ENCODE data around the gene TSFM.

Gene TSFM

DNA sequence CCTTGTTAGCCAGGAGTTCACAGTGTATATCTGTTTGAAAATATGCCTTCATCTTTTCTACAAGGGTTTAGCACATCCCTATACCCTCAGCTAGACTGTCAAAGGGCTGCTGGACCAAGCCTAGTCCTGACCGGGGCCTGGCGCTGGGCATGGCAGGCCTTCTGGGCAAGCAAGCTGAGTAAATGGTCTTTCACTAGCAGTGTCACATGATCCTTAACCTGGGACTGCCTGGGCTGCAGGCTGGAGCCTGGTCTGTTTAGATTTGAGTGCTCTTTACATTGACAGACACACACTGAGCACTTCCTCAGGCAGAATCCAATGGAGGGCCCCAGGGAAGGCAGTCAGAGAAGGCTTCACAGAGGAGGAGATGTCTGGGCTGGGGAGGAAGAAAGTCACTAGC lies 42.9 kb downstream of the TSFM start:
- Histone ChIP-seq H3K4me1 (no peaks in the 10 kb centered on the region), H3K36me3 (ENCODE audit: control insufficient read depth, insufficient read depth, low read length) (no peaks in the 10 kb centered on the region), H3K27ac (no peak overlapping the region), H3K9me3 (ENCODE audit: control insufficient read depth, low read length) (no peaks in the 10 kb centered on the region), H3K4me2 (ENCODE audit: low read length) (no peak overlapping the region), H3K4me3 (ENCODE audit: low read depth, low read length) (no peak overlapping the region), H2AFZ (no peak overlapping the region), H3K27me3 (ENCODE audit: control insufficient read depth, insufficient read depth, low read length) (no peaks in the 10 kb centered on the region), H3K79me2 (peaks cover 46% of the 10 kb centered on the region), H3K9ac (no peak overlapping the region)
- TF ChIP-seq CTCF (IDR thresholded peaks at IDR 0.05), result no peak

- TF ChIP-seq CTCF (IDR thresholded peaks at IDR 0.05), result no peak
- Histone ChIP-seq H3K4me1 (peaks cover 3% of the 10 kb centered on the region), H2AFZ (no peak overlapping the region), H3K27me3 (ENCODE audit: control insufficient read depth, insufficient read depth, low read length) (no peaks in the 10 kb centered on the region), H3K36me3 (ENCODE audit: control insufficient read depth, insufficient read depth, low read length) (no peaks in the 10 kb centered on the region), H3K4me2 (ENCODE audit: low read length) (no peak overlapping the region), H3K27ac (no peak overlapping the region), H3K9ac (no peak overlapping the region), H3K79me2 (peaks cover 56% of the 10 kb centered on the region), H3K4me3 (ENCODE audit: low read depth, low read length) (no peak overlapping the region), H3K9me3 (ENCODE audit: control insufficient read depth, low read length) (no peaks in the 10 kb centered on the region)
Measured at GRCh38 chr12:57826400-57826799, 43.8 kb downstream of the TSFM start.

- Histone ChIP-seq H3K36me3 (ENCODE audit: control insufficient read depth, insufficient read depth, low read length) (no peaks in the 10 kb centered on the region), H3K79me2 (peaks cover 61% of the 10 kb centered on the region), H3K27me3 (ENCODE audit: control insufficient read depth, insufficient read depth, low read length) (no peaks in the 10 kb centered on the region), H3K4me2 (ENCODE audit: low read length) (no peak overlapping the region), H3K4me3 (ENCODE audit: low read depth, low read length) (no peak overlapping the region), H3K9me3 (ENCODE audit: control insufficient read depth, low read length) (no peaks in the 10 kb centered on the region), H3K27ac (no peak overlapping the region), H3K4me1 (peaks cover 9% of the 10 kb centered on the region), H2AFZ (no peak overlapping the region), H3K9ac (no peak overlapping the region)
- no peak for TF ChIP-seq CTCF (IDR thresholded peaks at IDR 0.05)
Measured at GRCh38 chr12:57826966-57827365, 44.4 kb downstream of the TSFM start.

DNA sequence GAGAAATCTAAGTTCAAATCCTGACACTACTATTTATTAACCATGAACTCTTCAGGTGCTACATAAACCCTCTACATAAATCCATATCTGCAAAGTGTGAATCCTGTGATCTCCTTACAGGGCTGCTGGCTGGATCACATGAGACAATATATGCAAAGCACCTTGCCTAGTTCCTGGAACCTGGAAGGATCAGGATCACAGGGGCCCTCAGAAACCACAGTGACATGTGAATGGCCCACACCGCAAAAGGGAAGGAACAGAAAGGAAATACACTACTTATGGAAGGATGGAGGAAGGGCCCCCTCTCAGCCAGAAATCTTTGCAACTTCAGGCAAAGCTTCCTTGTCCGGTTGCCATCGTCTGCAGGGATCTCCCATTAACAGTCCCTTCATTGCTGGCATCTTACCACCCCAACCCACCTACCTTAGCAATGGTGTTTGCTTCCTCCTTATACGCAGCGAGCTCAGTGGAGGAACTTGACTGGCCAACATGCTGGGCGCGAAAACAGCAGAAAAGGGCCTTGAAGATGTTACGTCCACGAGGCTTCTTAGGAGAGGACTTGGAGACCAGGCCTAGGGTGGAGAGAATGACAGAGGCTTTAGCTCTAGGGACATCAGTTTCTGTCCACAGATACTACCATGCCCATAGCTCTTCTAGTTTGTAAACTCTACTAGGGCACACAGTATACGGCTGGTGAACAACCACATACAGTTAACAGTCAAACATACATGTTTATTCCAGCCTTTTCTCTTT lies 46.6 kb downstream of the TSFM start:
- no peak overlapping the region for H3K27ac ChIP-seq
- no peak overlapping the region for H2AFZ ChIP-seq
- H3K9ac ChIP-seq, result no peak overlapping the region
- no peak for TF ChIP-seq CTCF (IDR thresholded peaks at IDR 0.05)
- peaks cover 27% of the 10 kb centered on the region for H3K4me1 ChIP-seq
- no peaks in the 10 kb centered on the region for H3K36me3 ChIP-seq (ENCODE audit: control insufficient read depth, insufficient read depth, low read length)
- H3K9me3 ChIP-seq (ENCODE audit: control insufficient read depth, low read length), result no peaks in the 10 kb centered on the region
- no peak overlapping the region for H3K4me3 ChIP-seq (ENCODE audit: low read depth, low read length)
- H3K79me2 ChIP-seq, result peaks cover 78% of the 10 kb centered on the region
- no peaks in the 10 kb centered on the region for H3K27me3 ChIP-seq (ENCODE audit: control insufficient read depth, insufficient read depth, low read length)
- no peak overlapping the region for H3K4me2 ChIP-seq (ENCODE audit: low read length)

DNA sequence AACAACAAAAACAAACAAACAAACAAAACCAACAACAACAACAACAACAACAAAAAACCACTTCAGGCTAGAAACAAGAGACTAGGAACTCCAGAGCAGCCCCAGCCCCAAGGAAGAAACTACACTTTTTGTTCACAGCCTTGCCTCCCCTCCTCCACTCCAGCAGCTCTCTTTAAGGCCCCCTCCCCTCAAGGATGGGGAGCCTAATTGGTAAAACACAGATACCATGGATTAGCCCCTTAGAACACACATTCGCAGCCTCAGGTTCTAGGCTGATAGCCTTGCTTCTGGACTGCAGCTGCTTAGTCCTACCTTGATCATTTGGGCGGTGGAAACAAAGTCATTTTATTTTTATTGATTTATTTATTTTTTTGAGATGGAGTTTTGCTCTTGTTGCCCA lies 47.8 kb downstream of the TSFM start:
- Histone ChIP-seq H3K4me2 (ENCODE audit: low read length) (no peak overlapping the region), H3K9me3 (ENCODE audit: control insufficient read depth, low read length) (no peaks in the 10 kb centered on the region), H2AFZ (no peak overlapping the region), H3K4me1 (peaks cover 32% of the 10 kb centered on the region), H3K79me2 (peaks cover 82% of the 10 kb centered on the region), H3K9ac (no peak overlapping the region), H3K4me3 (ENCODE audit: low read depth, low read length) (no peak overlapping the region), H3K27ac (no peak overlapping the region), H3K27me3 (ENCODE audit: control insufficient read depth, insufficient read depth, low read length) (no peaks in the 10 kb centered on the region), H3K36me3 (ENCODE audit: control insufficient read depth, insufficient read depth, low read length) (no peaks in the 10 kb centered on the region)
- TF ChIP-seq CTCF (IDR thresholded peaks at IDR 0.05), result no peak

Measured in parathyroid adenoma (tissue), 2 donors.